IPS-20b (cell line): ENCODE results near the gene HMG20A.

Experiments
- H3K27ac ChIP-seq: one replicate; pipeline ENCODE4 v1.5.1; 2013; ENCODE audit warnings: low read length
- H3K27me3 ChIP-seq: 2 replicates; pipeline ENCODE4 v1.6.1; 2013; ENCODE audit warnings: mild to moderate bottlenecking, low read length, inconsistent platforms; ENCODE audit not compliant: insufficient read depth
- H3K36me3 ChIP-seq: 2 replicates; pipeline ENCODE4 v1.6.1; 2013; ENCODE audit warnings: low read depth, mild to moderate bottlenecking, inconsistent platforms, low read length, moderate library complexity; ENCODE audit not compliant: insufficient read depth
- H3K4me1 ChIP-seq: 2 replicates; pipeline ENCODE4 v1.6.1; 2013; ENCODE audit warnings: mild to moderate bottlenecking, control low read depth, inconsistent platforms, low read length, moderate library complexity; ENCODE audit not compliant: insufficient read depth
- H3K4me3 ChIP-seq: 2 replicates; pipeline ENCODE4 v1.5.1; 2013; ENCODE audit warnings: mild to moderate bottlenecking, low read length, inconsistent platforms
- H3K9ac ChIP-seq: 2 replicates; pipeline ENCODE4 v1.6.1; 2013; ENCODE audit warnings: low read depth, mild to moderate bottlenecking, inconsistent platforms, low read length, moderate library complexity
- H3K9me3 ChIP-seq: 2 replicates; pipeline ENCODE4 v1.6.1; 2013; ENCODE audit warnings: mild to moderate bottlenecking, low read depth, low read length, inconsistent platforms; ENCODE audit not compliant: insufficient read depth

HMG20A gene

GRCh38 chr15:77526595-77527163 is 106.0 kb downstream of the HMG20A start:
- no peaks in the 10 kb centered on the region; the same call in 1 of the 2 replicates for H3K27me3 ChIP-seq
- no peaks in the 10 kb centered on the region for H3K9me3 ChIP-seq
- no peaks in the 10 kb centered on the region for H3K36me3 ChIP-seq
- no peak overlapping the region for H3K4me3 ChIP-seq
- H3K27ac ChIP-seq: no peak overlapping the region
- peaks cover 5% of the 10 kb centered on the region; the same call in 1 of the 2 replicates for H3K4me1 ChIP-seq
- H3K9ac ChIP-seq: no peak overlapping the region

- H3K36me3 ChIP-seq: no peaks in the 10 kb centered on the region
- peaks cover 5% of the 10 kb centered on the region; the same call in 1 of the 2 replicates for H3K4me1 ChIP-seq
Observed at GRCh38 chr15:77527164-77527778, 106.6 kb downstream of the HMG20A start.

DNA sequence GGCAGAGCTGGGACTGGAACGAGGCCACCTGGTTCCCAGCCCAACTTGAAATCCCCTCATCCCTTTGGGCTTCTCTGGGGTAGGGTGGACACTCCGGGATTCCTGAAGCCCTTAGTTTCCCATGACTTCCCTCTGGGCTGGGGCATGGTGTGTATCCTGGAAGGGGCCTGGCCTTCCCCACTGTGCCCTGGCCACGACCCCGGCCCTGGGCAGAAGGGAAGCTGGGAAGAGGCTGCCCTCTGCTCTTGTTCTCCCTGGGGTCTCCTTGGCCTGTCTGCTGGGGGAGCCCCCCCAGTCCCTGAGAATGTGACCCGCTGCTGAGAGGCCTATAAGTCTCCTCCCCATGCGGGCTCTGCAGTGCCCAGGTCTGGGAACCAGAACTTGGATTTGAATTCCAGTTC is 107.1 kb downstream of the HMG20A start:
- no peaks in the 10 kb centered on the region for H3K36me3 ChIP-seq
- H3K9me3 ChIP-seq: no peaks in the 10 kb centered on the region
- no peaks in the 10 kb centered on the region; the same call in 1 of the 2 replicates for H3K27me3 ChIP-seq
- no peak overlapping the region for H3K9ac ChIP-seq
- H3K4me1 ChIP-seq: peaks cover 5% of the 10 kb centered on the region; the same call in 1 of the 2 replicates
- H3K4me3 ChIP-seq: no peak overlapping the region
- no peak overlapping the region for H3K27ac ChIP-seq

More at GRCh38 chr15:77527164-77527778, 106.6 kb downstream of the HMG20A start:
- no peaks in the 10 kb centered on the region for H3K9me3 ChIP-seq
- H3K9ac ChIP-seq: no peak overlapping the region
- no peak overlapping the region for H3K4me3 ChIP-seq
- H3K27ac ChIP-seq: no peak overlapping the region
- no peaks in the 10 kb centered on the region; the same call in 1 of the 2 replicates for H3K27me3 ChIP-seq

DNA sequence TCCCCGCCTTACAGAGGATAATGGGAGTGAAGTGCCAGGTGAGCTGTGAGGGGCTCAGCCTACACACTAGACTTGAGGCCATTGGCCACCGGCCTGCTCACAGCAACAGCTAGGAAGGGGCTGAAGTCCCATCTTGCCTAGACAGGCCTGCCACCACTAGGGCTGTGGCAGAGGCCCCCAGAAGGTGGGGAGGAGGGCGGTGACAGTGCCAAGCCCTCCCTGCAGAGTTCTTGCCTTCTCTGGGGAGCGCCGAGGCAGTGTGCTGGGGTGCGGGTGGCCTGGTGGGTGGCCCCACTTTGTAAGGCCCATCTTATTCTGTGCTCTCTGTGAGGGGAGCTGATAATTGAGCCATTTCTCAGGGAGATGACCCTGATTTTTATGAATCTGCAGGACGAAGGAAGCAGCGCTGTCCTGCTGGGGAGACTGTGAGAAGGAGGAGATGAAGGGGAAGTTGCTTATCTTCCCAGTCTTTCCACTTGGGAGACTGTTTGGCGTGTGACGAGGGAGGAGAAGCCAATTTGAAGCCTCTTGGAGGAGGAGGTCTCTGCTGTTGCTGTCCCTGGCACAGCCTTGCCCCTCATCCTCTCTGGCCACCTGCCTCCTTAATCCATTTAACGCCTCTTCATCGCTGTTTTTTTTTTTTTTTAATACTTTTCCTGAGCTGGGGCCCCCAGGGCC is 107.7 kb downstream of the HMG20A start:
- Histone ChIP-seq H3K9ac (no peak overlapping the region), H3K9me3 (no peaks in the 10 kb centered on the region), H3K4me1 (peaks cover 10% of the 10 kb centered on the region; the same call in 1 of the 2 replicates), H3K4me3 (no peak overlapping the region), H3K36me3 (no peaks in the 10 kb centered on the region), H3K27ac (no peak overlapping the region), H3K27me3 (no peaks in the 10 kb centered on the region; the same call in 1 of the 2 replicates)

- no peaks in the 10 kb centered on the region for H3K36me3 ChIP-seq
Observed at GRCh38 chr15:77528968-77529319, 108.3 kb downstream of the HMG20A start.

GRCh38 chr15:77529394-77530159 is 108.9 kb downstream of the HMG20A start:
- H3K9ac ChIP-seq: no peak overlapping the region

More at GRCh38 chr15:77528968-77529319, 108.3 kb downstream of the HMG20A start:
- Histone ChIP-seq H3K27ac (no peak overlapping the region), H3K27me3 (no peaks in the 10 kb centered on the region; the same call in 1 of the 2 replicates), H3K9me3 (no peaks in the 10 kb centered on the region), H3K9ac (no peak overlapping the region), H3K4me1 (peaks cover 15% of the 10 kb centered on the region; the same call in 1 of the 2 replicates), H3K4me3 (no peak overlapping the region)

GRCh38 chr15:77530576-77530975 is 109.9 kb downstream of the HMG20A start:
- Histone ChIP-seq H3K27me3 (no peaks in the 10 kb centered on the region; the same call in 1 of the 2 replicates), H3K4me3 (no peak overlapping the region), H3K36me3 (no peaks in the 10 kb centered on the region), H3K27ac (no peak overlapping the region), H3K9me3 (no peaks in the 10 kb centered on the region), H3K4me1 (peaks cover 15% of the 10 kb centered on the region; the same call in 1 of the 2 replicates), H3K9ac (no peak overlapping the region)

More at GRCh38 chr15:77529394-77530159, 108.9 kb downstream of the HMG20A start:
- Histone ChIP-seq H3K9me3 (no peaks in the 10 kb centered on the region), H3K36me3 (no peaks in the 10 kb centered on the region), H3K27ac (no peak overlapping the region), H3K27me3 (no peaks in the 10 kb centered on the region; the same call in 1 of the 2 replicates), H3K4me3 (no peak overlapping the region), H3K4me1 (peaks cover 15% of the 10 kb centered on the region; the same call in 1 of the 2 replicates)

- H3K27me3 ChIP-seq: no peaks in the 10 kb centered on the region; the same call in 1 of the 2 replicates
- no peak overlapping the region for H3K9ac ChIP-seq
- H3K4me3 ChIP-seq: no peak overlapping the region
- H3K9me3 ChIP-seq: no peaks in the 10 kb centered on the region
- peaks cover 19% of the 10 kb centered on the region; the same call in 1 of the 2 replicates for H3K4me1 ChIP-seq
- no peaks in the 10 kb centered on the region for H3K36me3 ChIP-seq
- no peak overlapping the region for H3K27ac ChIP-seq
Observed at GRCh38 chr15:77531191-77532000, 110.7 kb downstream of the HMG20A start.

GRCh38 chr15:77532067-77532710 is 111.5 kb downstream of the HMG20A start:
- Histone ChIP-seq H3K27me3 (no peaks in the 10 kb centered on the region), H3K4me1 (peaks cover 16% of the 10 kb centered on the region; the same call in 1 of the 2 replicates), H3K9ac (no peak overlapping the region), H3K27ac (no peak overlapping the region), H3K4me3 (no peak overlapping the region), H3K9me3 (no peaks in the 10 kb centered on the region), H3K36me3 (no peaks in the 10 kb centered on the region)

GRCh38 chr15:77532846-77533245 is 112.2 kb downstream of the HMG20A start:
- Histone ChIP-seq H3K4me1 (peaks cover 20% of the 10 kb centered on the region; the same call in 1 of the 2 replicates), H3K27ac (no peak overlapping the region), H3K9ac (no peak overlapping the region), H3K36me3 (no peaks in the 10 kb centered on the region), H3K9me3 (no peaks in the 10 kb centered on the region), H3K4me3 (no peak overlapping the region), H3K27me3 (no peaks in the 10 kb centered on the region)
